NK-92 treated with Interleukin-12 subunit alpha and Interleukin-12 subunit beta, amount 100 ng/mL, for 24 hours (cell line): ENCODE measurements around the gene GOLT1B.

Source experiments
- DNase-seq: peaks from one replicate; lab custom pipeline; 2025; lab: John Stamatoyannopoulos, UW

The GOLT1B gene

GRCh38 chr12:21523148-21523547 lies 21.6 kb downstream of the GOLT1B start:
- no peak for DNase-seq

- no peak for DNase-seq
Observed at GRCh38 chr12:21526053-21526452, 24.5 kb downstream of the GOLT1B start, which contains the start of gene SPX. TSS of gene SPX (plus strand) at chr12:21526296. CDS start at chr12:21526473, 177 bp downstream.

GRCh38 chr12:21526721-21527345 lies 25.2 kb downstream of the GOLT1B start:
- DNase-seq = no peak

- no peak for DNase-seq
Observed at GRCh38 chr12:21527451-21528180, 26.0 kb downstream of the GOLT1B start.

GRCh38 chr12:21528953-21529352 lies 27.4 kb downstream of the GOLT1B start:
- no peak for DNase-seq

- no peak for DNase-seq
Observed at GRCh38 chr12:21529456-21529855, 27.9 kb downstream of the GOLT1B start.

- DNase-seq = no peak
Observed at GRCh38 chr12:21538061-21538653, 36.6 kb downstream of the GOLT1B start.

GRCh38 chr12:21539797-21540196 lies 38.2 kb downstream of the GOLT1B start:
- DNase-seq = no peak

GRCh38 chr12:21541773-21542172 lies 40.2 kb downstream of the GOLT1B start:
- no peak for DNase-seq

- no peak for DNase-seq
Observed at GRCh38 chr12:21542403-21542802, 40.8 kb downstream of the GOLT1B start.

- DNase-seq = no peak
Observed at GRCh38 chr12:21543151-21543550, 41.6 kb downstream of the GOLT1B start.

- no peak for DNase-seq
Observed at GRCh38 chr12:21545557-21545956, 44.0 kb downstream of the GOLT1B start.

- no peak for DNase-seq
Observed at GRCh38 chr12:21546716-21547115, 45.1 kb downstream of the GOLT1B start.

GRCh38 chr12:21547437-21547836 lies 45.8 kb downstream of the GOLT1B start:
- DNase-seq = no peak

GRCh38 chr12:21551841-21552465 lies 50.4 kb downstream of the GOLT1B start:
- DNase-seq = no peak

- DNase-seq = no peak
Observed at GRCh38 chr12:21552635-21553328, 51.2 kb downstream of the GOLT1B start.

GRCh38 chr12:21553329-21553675 lies 51.7 kb downstream of the GOLT1B start:
- no peak for DNase-seq

- no peak for DNase-seq
Observed at GRCh38 chr12:21558100-21558679, 56.6 kb downstream of the GOLT1B start.

- DNase-seq = no peak
Observed at GRCh38 chr12:21559855-21560569, 58.4 kb downstream of the GOLT1B start.

- DNase-seq = no peak
Observed at GRCh38 chr12:21561158-21561557, 59.6 kb downstream of the GOLT1B start.

GRCh38 chr12:21562859-21563258 lies 61.3 kb downstream of the GOLT1B start:
- no peak for DNase-seq
